CD14-positive monocyte (primary cell): ENCODE measurements around the gene INF2. TPM values are rescaled to one million over a fixed set of nuclear protein-coding genes. Genes with fewer than 3 reads are reported as not detected.

Experiments used
- DNase-seq, 3 donors: peaks; one replicate each; pipeline ENCODE4 v3.0.0-alpha.2; 2011 to 2022
- H2AFZ ChIP-seq: 2 replicates; pipeline ENCODE4 v1.6.0; 2012; ENCODE audit warnings: mild to moderate bottlenecking, low read depth, low read length, inconsistent platforms; ENCODE audit not compliant: insufficient read depth, poor library complexity, severe bottlenecking
- H3K27ac ChIP-seq, 2 donors: 1 replicate in 1 of 2; 2 replicates in 1 of 2; pipeline ENCODE4 v1.5.1; 2012 to 2013; ENCODE audit warnings: low read length in 2 of 2, control low read depth in 1 of 2, inconsistent platforms in 1 of 2, low read depth in 1 of 2, mild to moderate bottlenecking in 1 of 2
- H3K27me3 ChIP-seq, 2 donors: one replicate each; pipeline versions ENCODE4 v1.6.0 to v1.6.1; 2011 to 2013; ENCODE audit warnings: low read length in 2 of 2; ENCODE audit not compliant: control insufficient read depth in 2 of 2, insufficient read depth in 2 of 2
- H3K36me3 ChIP-seq, 2 donors: replicated peaks in 1 of 2; 1 replicate in 1 of 2; 2 replicates in 1 of 2; pipeline versions ENCODE4 v1.5.1 to v1.6.1; 2012 to 2013; ENCODE audit warnings: low read length in 2 of 2, control low read depth in 1 of 2, inconsistent platforms in 1 of 2, mild to moderate bottlenecking in 1 of 2; ENCODE audit not compliant: insufficient read depth in 2 of 2, control insufficient read depth in 1 of 2
- H3K4me1 ChIP-seq, 2 donors: 1 replicate in 1 of 2; 2 replicates in 1 of 2; pipeline versions ENCODE4 v1.5.1 to v1.6.1; 2012 to 2013; ENCODE audit warnings: low read length in 2 of 2, control low read depth in 1 of 2, inconsistent platforms in 1 of 2, mild to moderate bottlenecking in 1 of 2, moderate library complexity in 1 of 2; ENCODE audit not compliant: insufficient read depth in 2 of 2, control insufficient read depth in 1 of 2
- H3K4me2 ChIP-seq: replicated peaks from 2 replicates; pipeline ENCODE3; 2012; ENCODE audit warnings: low read length, moderate library complexity, mild to moderate bottlenecking; ENCODE audit not compliant: poor library complexity, severe bottlenecking; ENCODE audit errors: extremely low read depth
- H3K4me3 ChIP-seq, 3 experiments: fragments of 200-600 bp in 1 of 3; sonication (generic) in 1 of 3; replicated peaks in 1 of 3; 1 replicate in 2 of 3; 2 replicates in 1 of 3; pipeline ENCODE4 v1.5.1; 2011 to 2013; ENCODE audit warnings: low read length in 3 of 3, mild to moderate bottlenecking in 3 of 3, control low read depth in 2 of 3, low read depth in 2 of 3, inconsistent platforms in 1 of 3, moderate library complexity in 1 of 3
- H3K79me2 ChIP-seq: 2 replicates; pipeline ENCODE4 v1.6.0; 2012; ENCODE audit warnings: mild to moderate bottlenecking, control low read depth, inconsistent platforms, low read length, moderate library complexity; ENCODE audit not compliant: insufficient read depth
- H3K9ac ChIP-seq: 2 replicates; pipeline ENCODE4 v1.6.0; 2017; ENCODE audit warnings: low read length, mild to moderate bottlenecking; ENCODE audit not compliant: insufficient read depth, poor library complexity, severe bottlenecking
- H3K9me3 ChIP-seq, 2 donors: replicated peaks in 1 of 2; 1 replicate in 1 of 2; 2 replicates in 1 of 2; pipeline versions ENCODE4 v1.5.1 to v1.6.1; 2012 to 2013; ENCODE audit warnings: low read length in 2 of 2, control low read depth in 1 of 2; ENCODE audit not compliant: control insufficient read depth in 1 of 2, insufficient read depth in 1 of 2
- H4K20me1 ChIP-seq: 2 replicates; pipeline ENCODE4 v1.6.0; 2012; ENCODE audit warnings: mild to moderate bottlenecking, low read length, control low read depth, moderate library complexity; ENCODE audit not compliant: insufficient read depth
- H3K27ac Mint-ChIP-seq, 7 donors: one replicate each; pipeline ENCODE4 v1.8.0; 2020; ENCODE audit warnings: mild to moderate bottlenecking in 7 of 7, mixed read lengths in 7 of 7, moderate library complexity in 6 of 7, inconsistent platforms in 2 of 7
- H3K27me3 Mint-ChIP-seq, 3 donors: one replicate each; pipeline ENCODE4 v1.8.0; 2021 to 2022; ENCODE audit warnings: low read depth in 3 of 3, mild to moderate bottlenecking in 3 of 3, mixed read lengths in 3 of 3, moderate library complexity in 3 of 3, inconsistent platforms in 1 of 3
- H3K36me3 Mint-ChIP-seq, 2 donors: one replicate each; pipeline ENCODE4 v1.8.0; 2020; ENCODE audit warnings: mixed read lengths in 2 of 2, inconsistent platforms in 1 of 2, mild to moderate bottlenecking in 1 of 2
- H3K4me1 Mint-ChIP-seq: one replicate; pipeline ENCODE4 v1.8.0; 2020; ENCODE audit warnings: mild to moderate bottlenecking, mixed read lengths
- H3K4me3 Mint-ChIP-seq, 2 donors: one replicate each; pipeline ENCODE4 v1.8.0; 2020; ENCODE audit warnings: mild to moderate bottlenecking in 2 of 2, mixed read lengths in 2 of 2, moderate library complexity in 1 of 2
- H3K9me3 Mint-ChIP-seq, 7 donors: one replicate each; pipeline ENCODE4 v1.8.0; 2020 to 2022; ENCODE audit warnings: mixed read lengths in 7 of 7, mild to moderate bottlenecking in 6 of 7, moderate library complexity in 6 of 7, inconsistent platforms in 2 of 7
- CTCF ChIP-seq: fragments of 200-600 bp; IDR thresholded peaks from one replicate; pipeline ENCODE4 v1.8.0; 2022; ENCODE audit warnings: antibody characterized with exemption, mild to moderate bottlenecking
- WGBS: methylation state at CpG from one replicate; pipeline ENCODE4 v1.1.5; 2013; ENCODE audit warnings: missing lambda C conversion rate; ENCODE audit not compliant: insufficient coverage; 5-methylcytosine and 5-hydroxymethylcytosine counted together
- intact Hi-C, 2 donors: fragments of 100-400 bp; cut with micrococcal nuclease; formaldehyde crosslinking; loops; one replicate each; pipeline versions ENCODE4 v1.15.0 to v1.15.1; 2023
- polyA plus RNA-seq, 3 donors: library from polyadenylated mRNA; depleted of rRNA in 1 of 3; unstranded in 2 of 3; stranded (reverse) in 1 of 3; fragments of 300-500 nt in 2 of 3; fragments of >200 nt in 1 of 3; fragmentation: Illumina TruSeq in 2 of 3; gene quantifications; 1 replicate in 2 of 3; 2 replicates in 1 of 3; pipeline ENCODE4 v1.2.3, GENCODE V29; 2012 to 2021

The INF2 gene
- polyA plus RNA-seq, 3 donors, result 2.9 to 23.3 (median 3.8) TPM

- no peak for TF ChIP-seq CTCF
- Histone ChIP-seq H3K9ac (no peak overlapping the region), H3K4me2 (peak overlapping the region; percentile 26), H3K36me3 (no peaks in the 10 kb centered on the region), H3K4me1 (peaks cover 30% of the 10 kb centered on the region in 2 donors), H3K79me2 (no peaks in the 10 kb centered on the region), H2AFZ (no peak overlapping the region), H3K4me3 (peak overlapping the region in 1 of 3 experiments; percentile 0), H3K27ac (peak overlapping the region in 1 of 2 donors; percentile 9), H4K20me1 (no peaks in the 10 kb centered on the region), H3K27me3 (no peaks in the 10 kb centered on the region), H3K9me3 (peaks cover 5 to 19% of the 10 kb centered on the region in 2 donors)
- peak overlapping the region in 3 of 7 donors; percentile 6 to 76 (median 54) for H3K27ac Mint-ChIP-seq
- peak overlapping the region in 1 of 2 donors; percentile 42 for H3K4me3 Mint-ChIP-seq
- peaks cover 6 to 22% (median 13%) of the 10 kb centered on the region in 7 donors for H3K9me3 Mint-ChIP-seq
- DNase-seq, result peak in 2 of 3 donors; percentile 23 to 25
- H3K36me3 Mint-ChIP-seq, result no peaks in the 10 kb centered on the region
- 4% methylated on average over 4 of the region's 6 CpGs for WGBS
- intact Hi-C loops, result loop anchor here in 1 of 2 donors (10.0 kb wide), 1 partner anchor 513 kb away; the partner anchor contains the start of gene KIF26A
- peaks cover 26% of the 10 kb centered on the region for H3K4me1 Mint-ChIP-seq
- H3K27me3 Mint-ChIP-seq, result peaks cover 0 to 6% (median 2%) of the 10 kb centered on the region in 3 donors
These were observed 41.9 kb upstream of the INF2 start for GRCh38 chr14:104647467-104648043.

GRCh38 chr14:104650057-104650980 lies 39.1 kb upstream of the INF2 start:
- WGBS, result 8% methylated on average over 35 of the region's 56 CpGs

More at GRCh38 chr14:104650057-104650980, 39.1 kb upstream of the INF2 start:
- Mint-ChIP-seq H3K27ac (no peak overlapping the region), H3K4me3 (peak overlapping the region; percentile 65 to 84), H3K27me3 (peaks cover 0 to 3% (median 2%) of the 10 kb centered on the region in 3 donors), H3K9me3 (peaks cover 17 to 35% (median 31%) of the 10 kb centered on the region in 7 donors), H3K4me1 (peaks cover 21% of the 10 kb centered on the region), H3K36me3 (no peaks in the 10 kb centered on the region)
- H3K9me3 ChIP-seq, result peaks cover 18 to 37% of the 10 kb centered on the region in 2 donors
- no peaks in the 10 kb centered on the region for H3K79me2 ChIP-seq
- peak overlapping the region; percentile 23 to 72 (median 47) for H3K4me3 ChIP-seq
- peaks cover 30% of the 10 kb centered on the region in 2 donors for H3K4me1 ChIP-seq
- peak overlapping the region; percentile 53 for H3K9ac ChIP-seq
- H3K4me2 ChIP-seq, result peak overlapping the region; percentile 87
- H2AFZ ChIP-seq, result peak overlapping the region; percentile 74
- H4K20me1 ChIP-seq, result no peaks in the 10 kb centered on the region
- TF ChIP-seq CTCF, result peak; percentile 99
- no peaks in the 10 kb centered on the region for H3K36me3 ChIP-seq
- intact Hi-C loops, result loop anchor here (1.0 to 2.0 kb wide), 2 partner anchors 58 kb away; no protein-coding TSS in a partner anchor
- peak overlapping the region in 1 of 2 donors; percentile 4 for H3K27ac ChIP-seq
- peak; percentile 15 to 42 (median 20) for DNase-seq
- H3K27me3 ChIP-seq, result no peaks in the 10 kb centered on the region
